SU-DHL-6 (cell line): ENCODE measurements around the gene SMIM33.

Source experiments
- EZH2phosphoT487 ChIP-seq: fragments of 200-600 bp; sonication (generic), shearing (Covaris generic); conservative IDR thresholded peaks from 2 replicates; pipeline ENCODE4 v1.6.1; 2018; ENCODE audit warnings: mild to moderate bottlenecking, antibody characterized with exemption, low read length, moderate library complexity, mixed read lengths
- TF ChIP-seq, protein P1 (sequence below): fragments of 200-600 bp; sonication (generic); IDR thresholded peaks from one replicate; pipeline ENCODE4 v1.5.1; 2017; ENCODE audit warnings: antibody characterized with exemption, mild to moderate bottlenecking, low read length, moderate library complexity; ENCODE audit not compliant: insufficient read depth, poor library complexity, severe bottlenecking

DNA sequence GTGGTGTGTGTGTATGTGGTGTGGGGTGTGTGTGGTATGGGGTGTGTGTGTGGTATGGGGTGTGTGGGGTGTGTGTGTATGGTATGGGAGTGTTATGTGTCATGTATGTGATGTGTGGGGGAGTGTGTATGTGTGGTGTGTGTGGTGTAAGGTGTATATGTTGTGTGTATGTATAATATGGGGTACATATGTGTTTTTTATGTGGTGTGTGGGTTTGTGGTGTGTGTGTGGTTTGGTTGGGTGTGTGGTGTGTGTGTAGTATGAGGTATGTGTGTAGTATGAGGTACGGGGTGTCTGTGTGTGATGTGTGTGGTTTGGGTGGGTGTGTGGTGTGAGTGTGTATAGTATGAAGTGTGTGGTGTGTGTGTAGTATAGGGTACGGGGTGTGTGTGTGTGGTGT lies 19.6 kb upstream of the SMIM33 start:
- TF ChIP-seq, protein P1, sequence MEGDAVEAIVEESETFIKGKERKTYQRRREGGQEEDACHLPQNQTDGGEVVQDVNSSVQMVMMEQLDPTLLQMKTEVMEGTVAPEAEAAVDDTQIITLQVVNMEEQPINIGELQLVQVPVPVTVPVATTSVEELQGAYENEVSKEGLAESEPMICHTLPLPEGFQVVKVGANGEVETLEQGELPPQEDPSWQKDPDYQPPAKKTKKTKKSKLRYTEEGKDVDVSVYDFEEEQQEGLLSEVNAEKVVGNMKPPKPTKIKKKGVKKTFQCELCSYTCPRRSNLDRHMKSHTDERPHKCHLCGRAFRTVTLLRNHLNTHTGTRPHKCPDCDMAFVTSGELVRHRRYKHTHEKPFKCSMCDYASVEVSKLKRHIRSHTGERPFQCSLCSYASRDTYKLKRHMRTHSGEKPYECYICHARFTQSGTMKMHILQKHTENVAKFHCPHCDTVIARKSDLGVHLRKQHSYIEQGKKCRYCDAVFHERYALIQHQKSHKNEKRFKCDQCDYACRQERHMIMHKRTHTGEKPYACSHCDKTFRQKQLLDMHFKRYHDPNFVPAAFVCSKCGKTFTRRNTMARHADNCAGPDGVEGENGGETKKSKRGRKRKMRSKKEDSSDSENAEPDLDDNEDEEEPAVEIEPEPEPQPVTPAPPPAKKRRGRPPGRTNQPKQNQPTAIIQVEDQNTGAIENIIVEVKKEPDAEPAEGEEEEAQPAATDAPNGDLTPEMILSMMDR: no peak
- TF ChIP-seq EZH2phosphoT487: no peak
